Left cardiac atrium (tissue), 4 donors: Measurements from ENCODE around the gene ESRRA. TPM values are rescaled to one million over a fixed set of nuclear protein-coding genes. Genes with fewer than 3 reads are reported as not detected.
A peak's percentile ranks its signal among the peaks of the same experiment; 100 is the strongest.
"Not testable (repeated sequence)": the region's sequence is repeated elsewhere in the genome, so short reads cannot be mapped to it uniquely, and the experiment has no call there.

Experiments
- ATAC-seq, 2 donors: fragments of 200-7000 bp; cut with Tn5 transposase; one replicate each; pipeline ENCODE4 v1.9.1; 2020; ENCODE audit warnings: mild to moderate bottlenecking in 2 of 2, moderate library complexity in 2 of 2
- DNase-seq: peaks from one replicate; pipeline ENCODE4 v3.0.0-alpha.2; 2020
- intact Hi-C, 2 donors: fragments of 100-400 bp; cut with DNase I; formaldehyde crosslinking; loops; one replicate each; pipeline versions ENCODE4 v1.14.1 to v1.15.1; 2022 to 2023
- total RNA-seq, 2 donors: library from RNA; stranded (reverse); fragmentation: NEBNext Ultra II Directional; extraction: Animal tissue kit (Norgen Biotek cat#: 25700); gene quantifications; one replicate each; pipeline ENCODE4 v1.2.1, GENCODE V29; 2021
- donor health status: DM: no; HTN: yes; CAD: no.
- donor health status: DM: no; HTN: yes; CAD: no; lungs with severe emphysema.
- donor health status: DM: yes; HTN: yes; CAD: no.
- donor health status: Dilated cardiomyopathy.

Gene ESRRA
- total RNA-seq, 2 donors from 2014 or later: 147 to 150 TPM

GRCh38 chr11:64304316-64305072 is 830 bp upstream of the ESRRA start:
- peak; percentile 43 to 57 for ATAC-seq
- peak; percentile 96 for DNase-seq
- intact Hi-C loops: loop anchor here (5.0 to 10.0 kb wide), 3 partner anchors 52 to 102 kb away; partner anchors contain the start of genes FERMT3 (in 1 of the 2) and PLCB3 (in 1 of the 2)

DNA sequence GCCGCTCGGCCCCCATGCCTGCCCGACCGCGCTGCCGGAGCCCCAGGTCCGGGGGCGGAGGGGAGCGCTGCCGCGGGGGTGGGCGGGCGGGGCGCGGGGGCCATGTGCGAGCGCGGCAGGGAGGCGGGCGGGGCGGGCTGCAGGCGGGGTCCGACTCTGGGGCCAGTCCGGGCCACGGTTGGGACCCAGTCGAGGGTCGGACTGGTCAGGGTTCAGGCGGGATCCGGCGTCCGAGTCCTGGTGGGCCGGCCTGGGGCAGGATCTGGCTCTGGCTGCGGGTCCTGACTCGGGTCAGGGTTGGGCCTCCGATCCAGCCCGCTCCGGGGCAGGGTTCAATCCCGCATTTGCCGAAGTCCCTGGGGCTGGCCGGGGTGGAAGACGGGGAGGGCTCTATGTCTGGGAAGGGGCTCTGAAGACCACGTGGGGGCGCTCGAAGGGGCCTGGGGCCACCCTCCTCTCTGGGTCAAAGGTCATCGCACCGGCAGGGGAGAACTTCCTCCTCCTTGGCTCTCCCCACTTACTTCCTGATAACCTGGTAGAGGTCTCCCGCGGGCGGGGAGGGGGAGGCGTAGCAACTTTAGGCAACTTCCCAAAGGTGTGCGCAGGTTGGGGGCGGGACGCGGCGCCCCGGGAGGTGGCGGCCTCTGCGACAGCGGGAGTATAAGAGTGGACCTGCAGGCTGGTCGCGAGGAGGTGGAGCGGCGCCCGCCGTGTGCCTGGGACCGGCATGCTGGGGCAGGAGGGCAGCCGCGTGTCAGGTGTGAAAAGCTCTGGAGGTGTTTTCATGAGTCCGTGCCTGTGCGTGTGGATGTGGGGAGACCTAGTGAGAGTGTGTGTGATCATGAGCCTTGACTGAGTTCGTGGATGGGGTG is 603 bp downstream of the ESRRA start:
- peak; percentile 80 for DNase-seq
- intact Hi-C loops: loop anchor here in 1 of 2 donors (10.0 kb wide), 1 partner anchor 101 kb away; the partner anchor contains the start of gene FERMT3
- ATAC-seq: peak; percentile 5 to 10

- DNase-seq (no peak), ATAC-seq (no peak)
- intact Hi-C loops: loop anchor here in 1 of 2 donors (10.0 kb wide), 1 partner anchor 102 kb away; the partner anchor contains the start of gene FERMT3
Measured at GRCh38 chr11:64306563-64306875, 1.2 kb downstream of the ESRRA start.

GRCh38 chr11:64306876-64307622 is 1.7 kb downstream of the ESRRA start:
- ATAC-seq: no peak
- intact Hi-C loops: loop anchor here in 1 of 2 donors (10.0 kb wide), 1 partner anchor 102 kb away; the partner anchor contains the start of gene FERMT3
- no peak for DNase-seq

DNA sequence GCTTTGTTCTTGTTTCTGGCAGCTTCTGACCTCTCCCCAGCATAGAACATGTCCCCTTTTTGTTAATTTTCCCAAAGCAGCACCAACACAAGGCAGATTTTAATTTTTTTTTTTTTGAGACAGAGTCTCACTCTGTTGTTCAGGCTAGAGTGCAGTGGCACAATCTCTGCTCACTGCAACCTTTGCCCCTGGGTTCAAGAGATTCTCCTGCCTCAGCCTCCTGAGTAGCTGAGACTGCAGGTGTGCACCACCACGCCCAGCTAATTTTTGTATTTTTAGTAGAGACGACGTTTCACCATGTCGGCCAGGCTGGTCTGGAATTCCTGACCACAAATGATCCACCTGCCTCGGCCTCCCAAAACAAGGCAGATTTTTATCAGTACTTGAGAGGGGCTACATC is 2.5 kb downstream of the ESRRA start:
- DNase-seq, ATAC-seq: not testable (repeated sequence)
- intact Hi-C loops: loop anchor here in 1 of 2 donors (10.0 kb wide), 1 partner anchor 103 kb away; the partner anchor contains the start of gene FERMT3

DNA sequence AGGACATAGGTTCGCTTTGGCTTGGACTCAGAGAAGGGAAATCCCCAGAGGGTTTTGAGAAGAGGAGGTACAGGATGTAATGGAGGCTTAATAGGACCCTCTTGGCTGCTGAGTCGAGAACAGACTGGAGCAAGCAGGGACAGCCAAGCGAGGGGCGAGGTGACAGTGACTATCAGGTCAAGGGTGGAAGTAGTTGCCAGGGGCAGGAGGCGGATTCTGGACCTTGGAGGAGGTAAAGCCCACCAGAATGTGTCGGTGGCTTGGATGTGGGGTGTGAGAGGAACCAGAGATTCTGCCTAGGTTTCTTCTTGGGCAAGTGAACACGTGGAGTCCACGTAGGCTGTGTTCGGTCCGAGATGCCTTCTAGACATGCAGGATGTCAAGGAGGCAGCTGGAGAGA is 7.6 kb downstream of the ESRRA start:
- no peak for DNase-seq
- intact Hi-C loops: no loop called here
- ATAC-seq: no peak

- intact Hi-C loops: no loop called here
- ATAC-seq: peak in 1 of 2 donors; percentile 1
- peak; percentile 74 for DNase-seq
Measured at GRCh38 chr11:64313491-64314145, 8.3 kb downstream of the ESRRA start.

DNA sequence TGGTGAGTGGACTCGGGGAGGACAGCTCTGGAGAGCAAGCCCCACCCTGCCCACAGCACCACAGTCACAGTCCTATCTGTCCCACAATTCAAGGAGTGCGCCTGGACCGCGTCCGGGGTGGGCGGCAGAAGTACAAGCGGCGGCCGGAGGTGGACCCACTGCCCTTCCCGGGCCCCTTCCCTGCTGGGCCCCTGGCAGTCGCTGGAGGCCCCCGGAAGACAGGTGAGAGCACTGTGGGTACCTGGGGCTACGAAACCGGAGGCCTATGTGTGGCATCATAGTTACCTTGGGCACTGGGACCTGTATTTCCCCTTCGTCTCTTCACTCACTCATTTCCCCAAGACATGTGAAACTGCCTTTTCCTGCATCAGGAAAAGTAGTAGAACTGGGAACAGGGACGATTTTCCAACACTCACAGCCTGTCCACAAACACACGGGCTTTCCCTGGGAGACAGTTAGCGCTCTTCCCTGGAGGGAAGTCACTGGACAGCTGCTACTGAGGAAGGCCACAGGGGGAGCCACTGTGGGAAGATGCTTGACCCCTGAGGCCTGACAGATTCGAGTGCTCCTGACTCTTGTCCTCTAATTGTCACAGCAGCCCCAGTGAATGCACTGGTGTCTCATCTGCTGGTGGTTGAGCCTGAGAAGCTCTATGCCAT is 9.0 kb downstream of the ESRRA start:
- DNase-seq: no peak
- ATAC-seq: no peak
- intact Hi-C loops: no loop called here

GRCh38 chr11:64314805-64315561 is 9.7 kb downstream of the ESRRA start:
- DNase-seq: no peak
- ATAC-seq: no peak
- intact Hi-C loops: no loop called here

GRCh38 chr11:64315667-64316526 is 10.6 kb downstream of the ESRRA start:
- ATAC-seq, DNase-seq, intact Hi-C loops: not testable (repeated sequence)

- peak; percentile 45 for DNase-seq
- intact Hi-C loops: no loop called here
- ATAC-seq: peak in 1 of 2 donors; percentile 0
Measured at GRCh38 chr11:64316672-64317324, 11.5 kb downstream of the ESRRA start.

GRCh38 chr11:64317325-64317960 is 12.1 kb downstream of the ESRRA start, which contains the start of gene TRMT112:
TSS of gene TRMT112 (minus strand) at chr11:64317559. CDS start at chr11:64317526, 33 bp downstream.
- ATAC-seq (peak; percentile 85 to 87), DNase-seq (peak; percentile 96)
- intact Hi-C loops: no loop called here

DNA sequence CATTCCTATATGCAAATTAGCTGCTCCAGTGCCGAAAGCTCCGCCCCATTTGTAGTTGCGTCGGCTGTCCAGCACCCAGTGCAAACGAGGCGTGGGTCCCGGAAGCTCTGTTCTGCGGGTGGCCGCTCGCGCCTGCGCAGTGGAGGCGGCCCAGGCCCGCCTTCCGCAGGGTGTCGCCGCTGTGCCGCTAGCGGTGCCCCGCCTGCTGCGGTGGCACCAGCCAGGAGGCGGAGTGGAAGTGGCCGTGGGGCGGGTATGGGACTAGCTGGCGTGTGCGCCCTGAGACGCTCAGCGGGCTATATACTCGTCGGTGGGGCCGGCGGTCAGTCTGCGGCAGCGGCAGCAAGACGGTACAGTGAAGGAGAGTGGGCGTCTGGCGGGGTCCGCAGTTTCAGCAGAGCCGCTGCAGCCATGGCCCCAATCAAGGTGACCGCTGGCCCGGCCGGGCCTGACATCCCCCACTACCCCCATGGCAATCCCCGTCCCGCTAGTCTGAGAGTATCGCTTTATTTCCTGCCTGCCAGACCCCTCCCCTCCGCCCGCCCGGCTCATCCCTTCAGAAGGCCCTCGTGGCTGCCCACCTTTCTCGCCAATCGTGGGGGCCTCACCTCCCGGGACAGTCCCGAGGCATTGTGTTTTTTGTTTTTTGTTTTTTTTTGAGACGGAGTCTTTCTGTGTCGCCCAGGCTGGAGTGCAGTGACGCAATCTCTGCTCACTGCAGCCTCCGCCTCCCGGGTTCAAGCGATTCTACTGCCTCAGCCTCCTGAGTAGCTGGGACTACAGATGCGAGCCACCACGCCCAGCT is 12.8 kb downstream of the ESRRA start, which contains the start of gene PRDX5:
Gene PRDX5 (plus strand): TSS at position 161 of the 805 bp plus-strand sequence. CDS start 95 bp downstream, at position 256.
- peak; percentile 97 for DNase-seq
- intact Hi-C loops: no loop called here
- ATAC-seq: peak; percentile 92 to 94
